Testis (tissue), 3 donors: ENCODE data around the gene TSLP. TPM values are rescaled to one million over a fixed set of nuclear protein-coding genes. Genes with fewer than 3 reads are reported as not detected.

Source experiments
- DNase-seq: peaks from one replicate; pipeline ENCODE4 v3.0.0-alpha.2; 2019
- H3K27ac ChIP-seq, 2 donors: fragments of 200-600 bp; sonication (generic); one replicate each; pipeline ENCODE4 v1.5.1; 2019
- H3K27me3 ChIP-seq: fragments of 200-600 bp; sonication (generic); one replicate; pipeline ENCODE4 v1.5.1; 2019
- H3K36me3 ChIP-seq: fragments of 200-600 bp; sonication (generic); one replicate; pipeline ENCODE4 v1.5.1; 2017; ENCODE audit warnings: low read depth; ENCODE audit errors: missing control alignments
- H3K4me1 ChIP-seq: fragments of 200-600 bp; sonication (generic); one replicate; pipeline ENCODE4 v1.5.1; 2019
- H3K4me3 ChIP-seq, 2 donors: fragments of 200-600 bp; sonication (generic); one replicate each; pipeline ENCODE4 v1.5.1; 2017 to 2019
- H3K9me3 ChIP-seq: fragments of 200-600 bp; sonication (generic); one replicate; pipeline ENCODE4 v1.5.1; 2017
- CTCF ChIP-seq, 3 experiments: fragments of 450-650 bp in 2 of 3; fragments of 200-600 bp in 1 of 3; sonication (generic) in 1 of 3; IDR thresholded peaks; one replicate each; pipeline ENCODE4 v1.5.1; 2016 to 2019; ENCODE audit warnings: antibody characterized with exemption in 3 of 3, mild to moderate bottlenecking in 2 of 3, moderate library complexity in 1 of 3
- POLR2A ChIP-seq: fragments of 450-650 bp; IDR thresholded peaks from one replicate; pipeline ENCODE4 v1.6.1; 2017; ENCODE audit warnings: antibody characterized with exemption, mild to moderate bottlenecking, moderate library complexity
- WGBS, 2 donors: methylation state at CpG; one replicate each; pipeline ENCODE4 v1.1.5; 2018; 5-methylcytosine and 5-hydroxymethylcytosine counted together
- intact Hi-C: fragments of 100-400 bp; cut with DNase I; formaldehyde crosslinking; loops from one replicate; pipeline ENCODE4 v1.15.1; 2023; ENCODE audit warnings: low total_unique reads
- polyA plus RNA-seq: library from polyadenylated mRNA; stranded (reverse); fragments of 350-450 nt; fragmentation: Illumina TruSeq; extraction: RNeasy Lipid Tissue Mini Kit (QIAGEN cat#74804); gene quantifications from one replicate; pipeline ENCODE4 v1.2.3, GENCODE V29; 2014; ENCODE audit warnings: low read depth, low replicate concordance; ENCODE audit not compliant: insufficient read depth
- total RNA-seq, 2 donors: library from RNA; depleted of rRNA; stranded (reverse); fragments of >200 nt; gene quantifications; one replicate each; pipeline ENCODE4 v1.2.3, GENCODE V29; 2016

TSLP gene
- total and polyA plus RNA-seq, 3 donors from 2014 or later: 1.2 to 1.7 (median 1.7) TPM

GRCh38 chr5:111075520-111075919 lies 4.0 kb downstream of the TSLP start:
- TF ChIP-seq CTCF (IDR thresholded peaks at IDR 0.05) (no peak), POLR2A (no peak)
- Histone ChIP-seq H3K9me3 (no peaks in the 10 kb centered on the region), H3K27ac (no peak overlapping the region), H3K4me3 (no peak overlapping the region), H3K4me1 (no peaks in the 10 kb centered on the region), H3K36me3 (no peaks in the 10 kb centered on the region), H3K27me3 (no peaks in the 10 kb centered on the region)
- no peak for DNase-seq
- intact Hi-C loops: no loop called here

- H3K36me3 ChIP-seq: no peaks in the 10 kb centered on the region
- DNase-seq: no peak
- no peaks in the 10 kb centered on the region for H3K9me3 ChIP-seq
- no peak overlapping the region for H3K27ac ChIP-seq
- WGBS, 2 donors: 72 to 79% methylated on average over 1 of the region's 1 CpG
- intact Hi-C loops: no loop called here
- H3K4me1 ChIP-seq: no peaks in the 10 kb centered on the region
- TF ChIP-seq CTCF (IDR thresholded peaks at IDR 0.05): no peak
- TF ChIP-seq POLR2A: no peak
- H3K4me3 ChIP-seq: no peak overlapping the region
- H3K27me3 ChIP-seq: no peaks in the 10 kb centered on the region
Measured at GRCh38 chr5:111076091-111076490, 4.6 kb downstream of the TSLP start.

GRCh38 chr5:111077678-111078077 lies 6.2 kb downstream of the TSLP start:
- intact Hi-C loops: no loop called here

GRCh38 chr5:111079846-111080245 lies 8.3 kb downstream of the TSLP start:
- 87 to 89% methylated on average over 1 of the region's 1 CpG for WGBS, 2 donors
- H3K27ac ChIP-seq: no peak overlapping the region
- H3K9me3 ChIP-seq: no peaks in the 10 kb centered on the region
- H3K4me3 ChIP-seq: no peak overlapping the region
- no peaks in the 10 kb centered on the region for H3K36me3 ChIP-seq
- no peaks in the 10 kb centered on the region for H3K4me1 ChIP-seq
- no peak for TF ChIP-seq CTCF (IDR thresholded peaks at IDR 0.05)
- TF ChIP-seq POLR2A: no peak
- H3K27me3 ChIP-seq: no peaks in the 10 kb centered on the region
- no peak for DNase-seq
- intact Hi-C loops: no loop called here

More at GRCh38 chr5:111077678-111078077, 6.2 kb downstream of the TSLP start:
- no peak overlapping the region for H3K27ac ChIP-seq
- TF ChIP-seq CTCF (IDR thresholded peaks at IDR 0.05): no peak
- TF ChIP-seq POLR2A: no peak
- no peaks in the 10 kb centered on the region for H3K4me1 ChIP-seq
- H3K9me3 ChIP-seq: no peaks in the 10 kb centered on the region
- DNase-seq: no peak
- no peaks in the 10 kb centered on the region for H3K36me3 ChIP-seq
- H3K4me3 ChIP-seq: no peak overlapping the region
- H3K27me3 ChIP-seq: no peaks in the 10 kb centered on the region
- 79 to 85% methylated on average over 2 of the region's 2 CpGs for WGBS, 2 donors

GRCh38 chr5:111083323-111083722 lies 11.8 kb downstream of the TSLP start:
- Histone ChIP-seq H3K36me3 (no peaks in the 10 kb centered on the region), H3K9me3 (no peaks in the 10 kb centered on the region), H3K27ac (no peak overlapping the region), H3K4me3 (no peak overlapping the region), H3K4me1 (no peaks in the 10 kb centered on the region), H3K27me3 (no peaks in the 10 kb centered on the region)
- no peak for DNase-seq
- TF ChIP-seq POLR2A: no peak
- no peak for TF ChIP-seq CTCF (IDR thresholded peaks at IDR 0.05)
- intact Hi-C loops: no loop called here
- 77 to 80% methylated on average over 7 of the region's 7 CpGs for WGBS, 2 donors
